ENCODE measurements around the gene DUX4.
"Not testable (repeated sequence)": the region's sequence is repeated elsewhere in the genome, so short reads cannot be mapped to it uniquely, and the experiment has no call there.

Gene DUX4

DNA sequence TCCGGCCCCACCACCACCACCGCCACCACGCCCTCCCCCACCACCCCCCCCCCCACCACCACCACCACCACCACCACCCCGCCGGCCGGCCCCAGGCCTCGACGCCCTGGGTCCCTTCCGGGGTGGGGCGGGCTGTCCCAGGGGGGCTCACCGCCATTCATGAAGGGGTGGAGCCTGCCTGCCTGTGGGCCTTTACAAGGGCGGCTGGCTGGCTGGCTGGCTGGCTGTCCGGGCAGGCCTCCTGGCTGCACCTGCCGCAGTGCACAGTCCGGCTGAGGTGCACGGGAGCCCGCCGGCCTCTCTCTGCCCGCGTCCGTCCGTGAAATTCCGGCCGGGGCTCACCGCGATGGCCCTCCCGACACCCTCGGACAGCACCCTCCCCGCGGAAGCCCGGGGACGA, at the start of gene DUX4:
Gene DUX4, plus strand, starts transcription at position 347 of the 400 bp plus-strand sequence. Its CDS starts 0 bp downstream, at position 347.
- H3K9me3 ChIP-seq (ENCODE audit: low read length); H3K27ac ChIP-seq (ENCODE audit: low read depth, low read length); H3K4me1 ChIP-seq (ENCODE audit: insufficient read depth, low read length); H3K36me3 ChIP-seq (ENCODE audit: insufficient read depth, low read length); H3K4me3 ChIP-seq (ENCODE audit: low read depth in 1 of 2, low read length in 2 of 2); H3K9ac ChIP-seq (ENCODE audit: low read length); H3K27me3 ChIP-seq (ENCODE audit: control insufficient read depth in 1 of 2, insufficient read depth in 2 of 2, low read length in 2 of 2): not testable (repeated sequence)

GRCh38 chr4:190175436-190175835, 1.9 kb downstream of the DUX4 start:
- H3K4me3 ChIP-seq (ENCODE audit: low read depth in 1 of 2, low read length in 2 of 2); H3K27ac ChIP-seq (ENCODE audit: low read depth, low read length); H3K9me3 ChIP-seq (ENCODE audit: low read length); H3K36me3 ChIP-seq (ENCODE audit: insufficient read depth, low read length); H3K9ac ChIP-seq (ENCODE audit: low read length); H3K27me3 ChIP-seq (ENCODE audit: control insufficient read depth in 1 of 2, insufficient read depth in 2 of 2, low read length in 2 of 2); H3K4me1 ChIP-seq (ENCODE audit: insufficient read depth, low read length): not testable (repeated sequence)

DNA sequence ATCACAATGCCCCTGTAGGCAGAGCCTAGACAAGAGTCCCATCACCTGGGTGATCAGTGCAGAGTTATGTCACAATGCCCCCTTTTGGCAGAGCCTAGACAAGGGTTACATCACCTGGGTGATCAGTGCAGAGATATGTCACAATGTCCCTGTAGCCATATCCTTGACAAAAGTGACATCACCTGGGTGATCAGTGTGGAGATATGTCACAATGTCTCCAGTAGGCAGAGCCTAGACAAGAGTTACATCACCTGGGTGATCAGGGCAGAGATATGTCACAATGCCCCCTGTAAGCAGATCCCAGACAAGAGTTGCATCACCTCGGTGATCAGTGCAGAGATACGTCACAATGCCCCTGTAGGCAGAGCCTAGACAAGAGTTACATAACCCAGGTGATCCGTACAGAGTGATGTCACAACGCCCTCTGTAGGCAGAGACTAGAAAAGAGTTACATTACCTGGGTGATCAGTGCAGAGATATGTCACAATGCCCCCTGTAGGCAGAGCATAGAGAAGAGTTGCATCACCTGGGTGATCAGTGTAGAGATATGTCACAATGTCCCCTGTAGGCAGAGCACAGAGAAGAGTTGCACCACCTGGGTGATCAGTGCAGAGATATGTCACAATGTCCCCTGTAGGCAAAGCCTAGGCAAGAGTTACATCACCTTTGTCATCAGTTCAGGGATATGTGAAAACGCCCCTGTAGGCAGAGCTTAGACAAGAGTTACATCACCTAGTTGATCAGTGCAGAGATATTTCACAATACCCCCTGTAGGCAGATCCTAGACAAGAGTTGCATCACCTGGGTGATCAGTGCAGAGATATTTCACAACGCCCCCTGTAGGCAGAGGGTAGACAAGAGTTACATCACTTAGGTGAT, 4.4 kb downstream of the DUX4 start:
- not testable (repeated sequence) for H3K9me3 ChIP-seq (ENCODE audit: low read length); H3K9ac ChIP-seq (ENCODE audit: low read length); H3K36me3 ChIP-seq (ENCODE audit: insufficient read depth, low read length); H3K4me1 ChIP-seq (ENCODE audit: insufficient read depth, low read length); H3K27me3 ChIP-seq (ENCODE audit: control insufficient read depth in 1 of 2, insufficient read depth in 2 of 2, low read length in 2 of 2); H3K4me3 ChIP-seq (ENCODE audit: low read depth in 1 of 2, low read length in 2 of 2); H3K27ac ChIP-seq (ENCODE audit: low read depth, low read length)

DNA sequence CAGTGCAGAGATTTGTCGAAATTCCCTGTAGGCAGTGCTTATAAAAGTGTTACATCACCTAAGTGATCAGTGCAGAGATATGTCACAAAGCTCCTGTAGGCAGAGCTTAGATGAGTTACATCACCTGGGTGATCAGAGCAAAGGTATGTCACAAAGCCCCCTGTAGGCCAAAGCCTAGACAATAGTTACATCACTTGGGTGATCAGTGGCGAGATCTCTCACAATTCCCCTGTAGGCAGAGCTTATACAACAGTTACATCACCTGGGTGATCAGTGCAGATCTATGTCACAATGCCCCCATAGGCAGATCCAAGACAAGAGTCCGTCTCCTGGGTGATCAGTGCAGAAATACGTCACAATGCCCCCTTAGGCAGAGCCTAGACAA, 5.0 kb downstream of the DUX4 start:
- H3K4me1 ChIP-seq (ENCODE audit: insufficient read depth, low read length); H3K9ac ChIP-seq (ENCODE audit: low read length); H3K27me3 ChIP-seq (ENCODE audit: control insufficient read depth in 1 of 2, insufficient read depth in 2 of 2, low read length in 2 of 2); H3K4me3 ChIP-seq (ENCODE audit: low read depth in 1 of 2, low read length in 2 of 2); H3K27ac ChIP-seq (ENCODE audit: low read depth, low read length); H3K36me3 ChIP-seq (ENCODE audit: insufficient read depth, low read length); H3K9me3 ChIP-seq (ENCODE audit: low read length): not testable (repeated sequence)

- not testable (repeated sequence) for H3K9ac ChIP-seq (ENCODE audit: low read length); H3K4me3 ChIP-seq (ENCODE audit: low read depth in 1 of 2, low read length in 2 of 2); H3K9me3 ChIP-seq (ENCODE audit: low read length); H3K36me3 ChIP-seq (ENCODE audit: insufficient read depth, low read length); H3K27me3 ChIP-seq (ENCODE audit: control insufficient read depth in 1 of 2, insufficient read depth in 2 of 2, low read length in 2 of 2); H3K27ac ChIP-seq (ENCODE audit: low read depth, low read length); H3K4me1 ChIP-seq (ENCODE audit: insufficient read depth, low read length)
Observed at GRCh38 chr4:190179030-190179739, 5.6 kb downstream of the DUX4 start.

DNA sequence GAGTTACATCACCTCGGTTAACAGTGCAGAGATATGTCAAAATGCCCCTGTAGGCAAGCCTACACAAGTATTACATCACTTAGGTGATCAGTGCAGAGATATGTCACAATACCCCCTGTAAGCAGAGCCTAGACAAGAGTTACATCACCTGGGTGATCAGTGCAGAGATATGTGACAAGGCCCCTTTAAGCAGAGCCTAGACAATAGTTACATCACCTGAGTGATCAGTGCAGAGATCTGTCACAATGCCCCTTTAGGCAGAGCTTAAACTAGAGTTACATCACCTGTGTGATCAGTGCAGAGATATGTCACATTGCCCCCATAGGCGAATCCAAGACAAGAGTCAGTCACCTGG, 6.1 kb downstream of the DUX4 start:
- H3K27me3 ChIP-seq (ENCODE audit: control insufficient read depth in 1 of 2, insufficient read depth in 2 of 2, low read length in 2 of 2); H3K36me3 ChIP-seq (ENCODE audit: insufficient read depth, low read length); H3K9ac ChIP-seq (ENCODE audit: low read length); H3K4me1 ChIP-seq (ENCODE audit: insufficient read depth, low read length); H3K9me3 ChIP-seq (ENCODE audit: low read length); H3K4me3 ChIP-seq (ENCODE audit: low read depth in 1 of 2, low read length in 2 of 2); H3K27ac ChIP-seq (ENCODE audit: low read depth, low read length): not testable (repeated sequence)

- H3K27me3 ChIP-seq (ENCODE audit: control insufficient read depth in 1 of 2, insufficient read depth in 2 of 2, low read length in 2 of 2); H3K9ac ChIP-seq (ENCODE audit: low read length); H3K27ac ChIP-seq (ENCODE audit: low read depth, low read length); H3K4me1 ChIP-seq (ENCODE audit: insufficient read depth, low read length); H3K9me3 ChIP-seq (ENCODE audit: low read length); H3K36me3 ChIP-seq (ENCODE audit: insufficient read depth, low read length); H3K4me3 ChIP-seq (ENCODE audit: low read depth in 1 of 2, low read length in 2 of 2): not testable (repeated sequence)
Observed at GRCh38 chr4:190180947-190181346, 7.4 kb downstream of the DUX4 start.

DNA sequence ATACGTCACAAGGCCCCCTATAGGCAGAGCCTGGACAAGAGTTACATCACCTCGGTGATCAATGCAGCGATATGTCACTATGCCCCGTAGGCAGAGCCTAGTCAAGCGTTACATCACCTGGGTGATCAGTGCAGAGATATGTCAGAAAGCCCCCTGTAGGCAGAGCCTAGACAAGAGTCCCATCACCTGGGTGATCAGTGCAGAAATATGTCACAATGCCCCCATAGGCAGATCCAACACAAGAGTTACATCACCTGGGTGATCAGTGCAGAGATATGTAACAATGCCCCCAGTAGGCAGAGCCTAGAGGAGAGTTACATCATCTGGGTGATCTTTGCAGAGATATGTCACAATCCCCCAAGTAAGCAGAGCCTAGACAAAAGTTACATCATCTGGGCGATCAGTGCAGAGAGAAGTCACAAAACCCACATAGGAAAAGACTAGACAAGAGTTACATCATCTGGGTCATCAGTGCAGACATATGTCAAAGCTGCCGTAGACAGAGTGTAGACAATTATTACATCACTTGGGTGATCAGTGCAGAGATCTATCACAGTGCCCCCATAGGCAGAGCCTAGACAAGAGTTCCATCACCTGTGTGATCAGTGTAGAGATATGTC, 8.0 kb downstream of the DUX4 start:
- H3K27me3 ChIP-seq (ENCODE audit: control insufficient read depth in 1 of 2, insufficient read depth in 2 of 2, low read length in 2 of 2); H3K4me3 ChIP-seq (ENCODE audit: low read depth in 1 of 2, low read length in 2 of 2); H3K27ac ChIP-seq (ENCODE audit: low read depth, low read length): not testable (repeated sequence)

GRCh38 chr4:190203510-190203909, 29.9 kb downstream of the DUX4 start:
- H3K27me3 ChIP-seq (ENCODE audit: control insufficient read depth in 1 of 2, insufficient read depth in 2 of 2, low read length in 2 of 2); H3K36me3 ChIP-seq (ENCODE audit: insufficient read depth, low read length): not testable (repeated sequence)

More for the DNA sequence above, 8.0 kb downstream of the DUX4 start:
- H3K36me3 ChIP-seq (ENCODE audit: insufficient read depth, low read length); H3K4me1 ChIP-seq (ENCODE audit: insufficient read depth, low read length); H3K9ac ChIP-seq (ENCODE audit: low read length); H3K9me3 ChIP-seq (ENCODE audit: low read length): not testable (repeated sequence)

More at GRCh38 chr4:190203510-190203909, 29.9 kb downstream of the DUX4 start:
- H3K4me3 ChIP-seq (ENCODE audit: low read depth in 1 of 2, low read length in 2 of 2); H3K4me1 ChIP-seq (ENCODE audit: insufficient read depth, low read length); H3K27ac ChIP-seq (ENCODE audit: low read depth, low read length); H3K9ac ChIP-seq (ENCODE audit: low read length); H3K9me3 ChIP-seq (ENCODE audit: low read length): not testable (repeated sequence)
